ENCODE measurements around the gene PRDM2. TPM values are rescaled to one million over a fixed set of nuclear protein-coding genes. Genes with fewer than 3 reads are reported as not detected.

PRDM2 gene, protein sequence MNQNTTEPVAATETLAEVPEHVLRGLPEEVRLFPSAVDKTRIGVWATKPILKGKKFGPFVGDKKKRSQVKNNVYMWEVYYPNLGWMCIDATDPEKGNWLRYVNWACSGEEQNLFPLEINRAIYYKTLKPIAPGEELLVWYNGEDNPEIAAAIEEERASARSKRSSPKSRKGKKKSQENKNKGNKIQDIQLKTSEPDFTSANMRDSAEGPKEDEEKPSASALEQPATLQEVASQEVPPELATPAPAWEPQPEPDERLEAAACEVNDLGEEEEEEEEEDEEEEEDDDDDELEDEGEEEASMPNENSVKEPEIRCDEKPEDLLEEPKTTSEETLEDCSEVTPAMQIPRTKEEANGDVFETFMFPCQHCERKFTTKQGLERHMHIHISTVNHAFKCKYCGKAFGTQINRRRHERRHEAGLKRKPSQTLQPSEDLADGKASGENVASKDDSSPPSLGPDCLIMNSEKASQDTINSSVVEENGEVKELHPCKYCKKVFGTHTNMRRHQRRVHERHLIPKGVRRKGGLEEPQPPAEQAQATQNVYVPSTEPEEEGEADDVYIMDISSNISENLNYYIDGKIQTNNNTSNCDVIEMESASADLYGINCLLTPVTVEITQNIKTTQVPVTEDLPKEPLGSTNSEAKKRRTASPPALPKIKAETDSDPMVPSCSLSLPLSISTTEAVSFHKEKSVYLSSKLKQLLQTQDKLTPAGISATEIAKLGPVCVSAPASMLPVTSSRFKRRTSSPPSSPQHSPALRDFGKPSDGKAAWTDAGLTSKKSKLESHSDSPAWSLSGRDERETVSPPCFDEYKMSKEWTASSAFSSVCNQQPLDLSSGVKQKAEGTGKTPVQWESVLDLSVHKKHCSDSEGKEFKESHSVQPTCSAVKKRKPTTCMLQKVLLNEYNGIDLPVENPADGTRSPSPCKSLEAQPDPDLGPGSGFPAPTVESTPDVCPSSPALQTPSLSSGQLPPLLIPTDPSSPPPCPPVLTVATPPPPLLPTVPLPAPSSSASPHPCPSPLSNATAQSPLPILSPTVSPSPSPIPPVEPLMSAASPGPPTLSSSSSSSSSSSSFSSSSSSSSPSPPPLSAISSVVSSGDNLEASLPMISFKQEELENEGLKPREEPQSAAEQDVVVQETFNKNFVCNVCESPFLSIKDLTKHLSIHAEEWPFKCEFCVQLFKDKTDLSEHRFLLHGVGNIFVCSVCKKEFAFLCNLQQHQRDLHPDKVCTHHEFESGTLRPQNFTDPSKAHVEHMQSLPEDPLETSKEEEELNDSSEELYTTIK (N-terminal part only)
- 13.9 and 15.0 TPM in 2 replicates for total RNA-seq

GRCh38 chr1:13699936-13700520 is at the start of gene PRDM2:
Gene PRDM2 (plus strand): TSS chr1:13700188. CDS start chr1:13715606, 15,418 bp downstream.
- Histone ChIP-seq H3K36me3 (ENCODE audit: control insufficient read depth, insufficient read depth, low read length) (no peaks in the 10 kb centered on the region), H3K27me3 (ENCODE audit: control insufficient read depth, insufficient read depth, low read length) (no peaks in the 10 kb centered on the region), H3K4me3 (ENCODE audit: low read depth, low read length) (peak within 1 kb of the TSS; percentile 70)
- no peak for DNase-seq (ENCODE audit: low read depth)
- no peak for TF ChIP-seq CTCF (IDR thresholded peaks at IDR 0.05; ENCODE audit: insufficient read depth, low read length, poor library complexity, severe bottlenecking)

DNA sequence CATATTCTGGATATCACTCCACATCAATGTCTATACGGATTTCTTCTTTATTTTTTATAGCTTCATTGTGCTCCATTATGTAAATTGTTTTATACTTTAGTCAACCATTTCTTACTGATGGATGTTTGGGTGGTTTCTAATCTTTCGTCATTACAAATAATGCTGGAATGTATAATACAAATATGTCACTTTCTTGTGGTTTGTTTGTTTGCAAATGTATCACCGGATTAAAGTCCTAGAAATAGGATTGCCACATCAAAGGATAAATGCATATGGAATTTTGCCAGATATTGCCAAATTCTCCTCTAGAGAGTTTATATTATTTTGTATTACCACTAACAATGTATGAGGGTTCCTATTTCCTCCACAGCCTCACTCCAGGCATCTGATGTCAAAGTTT is 48.7 kb upstream of the PRDM2 start:
- Histone ChIP-seq H3K36me3 (ENCODE audit: control insufficient read depth, insufficient read depth, low read length) (no peaks in the 10 kb centered on the region), H3K27me3 (ENCODE audit: control insufficient read depth, insufficient read depth, low read length) (no peaks in the 10 kb centered on the region), H3K4me3 (ENCODE audit: low read depth, low read length) (no peak overlapping the region)
- DNase-seq (ENCODE audit: low read depth), result no peak
- TF ChIP-seq CTCF (IDR thresholded peaks at IDR 0.05; ENCODE audit: insufficient read depth, low read length, poor library complexity, severe bottlenecking), result no peak

GRCh38 chr1:13652238-13652637 is 47.8 kb upstream of the PRDM2 start:
- no peak overlapping the region for H3K4me3 ChIP-seq (ENCODE audit: low read depth, low read length)
- DNase-seq (ENCODE audit: low read depth), result no peak
- no peaks in the 10 kb centered on the region for H3K36me3 ChIP-seq (ENCODE audit: control insufficient read depth, insufficient read depth, low read length)
- no peaks in the 10 kb centered on the region for H3K27me3 ChIP-seq (ENCODE audit: control insufficient read depth, insufficient read depth, low read length)
- TF ChIP-seq CTCF (IDR thresholded peaks at IDR 0.05; ENCODE audit: insufficient read depth, low read length, poor library complexity, severe bottlenecking), result no peak

DNA sequence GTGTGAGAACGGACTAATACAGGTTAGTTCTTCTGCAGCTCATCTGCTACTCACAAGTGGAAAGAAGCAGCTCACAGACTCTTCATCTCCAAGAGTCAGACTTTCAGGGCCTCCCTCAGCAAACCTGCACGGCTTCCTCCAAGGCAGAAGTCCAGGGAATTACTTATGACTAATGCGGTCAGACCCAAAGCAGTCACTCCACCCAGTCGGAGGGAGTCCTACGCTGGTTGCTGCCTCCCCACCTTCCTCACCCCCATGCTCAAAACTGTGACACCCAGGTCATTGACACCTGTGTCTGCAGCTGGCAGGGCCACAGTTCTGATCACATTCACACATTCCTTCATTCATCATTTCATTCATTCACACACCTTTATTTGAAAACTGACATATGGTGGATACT is 38.4 kb upstream of the PRDM2 start:
- H3K36me3 ChIP-seq (ENCODE audit: control insufficient read depth, insufficient read depth, low read length), result no peaks in the 10 kb centered on the region
- H3K4me3 ChIP-seq (ENCODE audit: low read depth, low read length), result no peak overlapping the region
- no peak for DNase-seq (ENCODE audit: low read depth)
- no peaks in the 10 kb centered on the region for H3K27me3 ChIP-seq (ENCODE audit: control insufficient read depth, insufficient read depth, low read length)
- TF ChIP-seq CTCF (IDR thresholded peaks at IDR 0.05; ENCODE audit: insufficient read depth, low read length, poor library complexity, severe bottlenecking), result no peak

DNA sequence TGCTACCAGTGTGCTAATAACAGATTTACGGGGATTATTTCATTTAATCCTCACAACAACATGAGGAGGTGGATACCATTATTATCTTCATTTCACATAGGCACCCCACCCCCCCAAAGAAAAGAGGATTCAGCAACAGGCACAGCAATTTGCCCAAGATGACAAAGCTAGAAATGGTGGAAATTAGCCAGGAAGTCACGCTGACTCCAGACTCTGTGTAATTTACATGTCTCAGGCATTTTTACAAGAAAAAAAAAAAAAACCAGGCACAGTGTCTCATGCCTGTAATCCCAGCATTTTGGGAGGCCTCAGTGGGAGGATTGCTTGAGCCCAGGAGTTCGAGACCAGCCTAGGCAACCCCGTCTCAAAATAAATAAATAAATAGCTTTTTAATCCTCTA is 37.5 kb upstream of the PRDM2 start:
- Histone ChIP-seq H3K27me3 (ENCODE audit: control insufficient read depth, insufficient read depth, low read length) (no peaks in the 10 kb centered on the region), H3K36me3 (ENCODE audit: control insufficient read depth, insufficient read depth, low read length) (no peaks in the 10 kb centered on the region), H3K4me3 (ENCODE audit: low read depth, low read length) (no peak overlapping the region)
- no peak for TF ChIP-seq CTCF (IDR thresholded peaks at IDR 0.05; ENCODE audit: insufficient read depth, low read length, poor library complexity, severe bottlenecking)
- DNase-seq (ENCODE audit: low read depth), result no peak
